GM06990 (cell line): ENCODE data around the gene MED27.

Experiments used
- DNase-seq: peaks from one replicate; pipeline ENCODE4 v3.0.0-alpha.2; 2011; ENCODE audit not compliant: insufficient read length; ENCODE audit errors: extremely low read depth
- H3K27me3 ChIP-seq: replicated peaks from 2 replicates; pipeline ENCODE4 v1.6.0; 2011; ENCODE audit warnings: low read length; ENCODE audit not compliant: control insufficient read depth, insufficient read depth
- H3K36me3 ChIP-seq: 2 replicates; pipeline ENCODE4 v1.5.1; 2011; ENCODE audit warnings: low read length; ENCODE audit not compliant: control insufficient read depth, insufficient read depth
- H3K4me3 ChIP-seq: replicated peaks from 2 replicates; pipeline ENCODE4 v1.5.1; 2011; ENCODE audit warnings: low read depth, mild to moderate bottlenecking, control low read depth, low read length
- TF ChIP-seq, protein P1 (sequence below): IDR thresholded peaks from 2 replicates; pipeline ENCODE4 v1.5.1; 2011; ENCODE audit warnings: low read length, control low read depth, mild to moderate bottlenecking, inconsistent platforms; ENCODE audit not compliant: insufficient read depth, poor library complexity, severe bottlenecking

Gene MED27

DNA sequence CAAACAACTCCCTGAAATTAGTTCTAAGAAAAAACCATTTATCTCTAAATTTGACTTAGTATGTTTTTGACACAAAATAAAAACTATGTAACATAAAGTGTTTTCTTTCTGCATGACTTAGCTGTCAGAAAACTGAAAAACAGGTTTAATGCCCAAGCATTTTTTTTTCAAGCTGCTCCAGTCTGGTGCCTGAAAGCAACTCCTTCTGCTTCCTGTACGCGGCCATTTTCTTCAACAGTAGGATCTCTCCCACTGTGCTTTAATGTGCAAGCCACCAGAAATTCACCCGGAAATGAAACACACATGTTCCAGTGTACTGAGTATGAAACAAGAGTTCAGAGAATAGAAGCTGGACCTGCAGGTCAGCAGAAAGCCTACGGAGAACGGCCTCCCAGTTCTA, 161.2 kb downstream of the MED27 start:
- Histone ChIP-seq H3K27me3 (no peaks in the 10 kb centered on the region), H3K4me3 (no peak overlapping the region), H3K36me3 (no peaks in the 10 kb centered on the region)
- DNase-seq: no peak
- TF ChIP-seq, protein P1, sequence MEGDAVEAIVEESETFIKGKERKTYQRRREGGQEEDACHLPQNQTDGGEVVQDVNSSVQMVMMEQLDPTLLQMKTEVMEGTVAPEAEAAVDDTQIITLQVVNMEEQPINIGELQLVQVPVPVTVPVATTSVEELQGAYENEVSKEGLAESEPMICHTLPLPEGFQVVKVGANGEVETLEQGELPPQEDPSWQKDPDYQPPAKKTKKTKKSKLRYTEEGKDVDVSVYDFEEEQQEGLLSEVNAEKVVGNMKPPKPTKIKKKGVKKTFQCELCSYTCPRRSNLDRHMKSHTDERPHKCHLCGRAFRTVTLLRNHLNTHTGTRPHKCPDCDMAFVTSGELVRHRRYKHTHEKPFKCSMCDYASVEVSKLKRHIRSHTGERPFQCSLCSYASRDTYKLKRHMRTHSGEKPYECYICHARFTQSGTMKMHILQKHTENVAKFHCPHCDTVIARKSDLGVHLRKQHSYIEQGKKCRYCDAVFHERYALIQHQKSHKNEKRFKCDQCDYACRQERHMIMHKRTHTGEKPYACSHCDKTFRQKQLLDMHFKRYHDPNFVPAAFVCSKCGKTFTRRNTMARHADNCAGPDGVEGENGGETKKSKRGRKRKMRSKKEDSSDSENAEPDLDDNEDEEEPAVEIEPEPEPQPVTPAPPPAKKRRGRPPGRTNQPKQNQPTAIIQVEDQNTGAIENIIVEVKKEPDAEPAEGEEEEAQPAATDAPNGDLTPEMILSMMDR: no peak

DNA sequence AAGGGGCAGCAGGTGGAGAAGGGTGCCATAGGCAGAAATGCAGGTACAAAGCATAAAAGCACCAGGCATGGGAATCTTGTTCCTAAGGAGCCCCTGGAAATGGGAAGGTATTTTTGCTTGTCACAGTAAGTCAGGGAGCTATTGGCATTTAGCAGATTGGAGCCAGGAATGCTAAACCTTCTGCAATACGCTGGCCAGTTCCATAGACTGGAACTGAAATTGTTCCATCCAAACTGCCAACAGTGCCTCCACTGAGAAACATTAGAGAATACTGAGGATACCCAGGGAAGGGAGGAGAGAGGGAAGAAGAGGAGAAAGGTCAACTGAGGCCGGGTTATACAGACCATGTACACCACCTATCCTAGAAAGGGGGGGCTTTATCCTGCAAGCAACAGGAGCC, 162.7 kb downstream of the MED27 start:
- no peak for DNase-seq
- Histone ChIP-seq H3K36me3 (no peaks in the 10 kb centered on the region), H3K27me3 (no peaks in the 10 kb centered on the region), H3K4me3 (no peak overlapping the region)
- TF ChIP-seq, protein P1: no peak

DNA sequence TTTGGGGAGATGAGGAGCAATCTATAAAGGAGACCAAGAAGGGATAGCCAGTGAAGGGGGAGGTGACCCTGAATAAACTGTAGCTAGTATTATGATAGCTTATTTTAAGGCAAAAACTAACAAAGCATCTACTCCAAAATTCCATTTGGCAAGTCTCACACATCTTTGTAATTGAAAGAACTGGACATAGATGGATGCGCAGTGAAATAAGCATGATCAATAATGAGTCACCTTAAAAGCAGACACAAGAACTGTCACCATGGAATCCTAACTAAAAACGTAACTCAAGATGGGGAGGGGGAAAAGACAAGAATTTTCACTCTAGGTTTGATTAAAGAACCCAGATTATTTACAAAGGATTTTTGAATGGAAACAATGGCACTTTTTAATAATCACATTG, 164.5 kb downstream of the MED27 start:
- H3K4me3 ChIP-seq: no peak overlapping the region
- TF ChIP-seq, protein P1: no peak
- H3K27me3 ChIP-seq: no peaks in the 10 kb centered on the region
- H3K36me3 ChIP-seq: no peaks in the 10 kb centered on the region
- DNase-seq: no peak

DNA sequence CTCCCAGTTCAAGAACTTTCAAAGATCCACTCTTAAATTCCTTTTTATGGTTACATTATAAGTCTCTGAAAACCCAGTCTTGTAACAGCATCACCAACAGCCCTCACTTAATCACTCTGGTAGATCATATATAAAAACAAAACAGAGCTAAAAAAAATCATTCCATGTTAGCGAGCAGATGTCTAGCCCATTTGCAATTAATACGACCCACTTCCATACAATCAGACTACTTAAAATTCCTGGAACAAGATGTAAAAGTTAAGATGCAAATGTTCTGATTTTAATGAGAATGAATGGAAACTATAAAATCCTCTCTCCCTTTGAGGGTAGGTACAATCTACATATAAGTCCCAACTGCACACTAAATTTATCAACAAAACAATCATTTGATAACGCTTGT, 167.0 kb downstream of the MED27 start:
- DNase-seq: no peak
- H3K36me3 ChIP-seq: no peaks in the 10 kb centered on the region
- TF ChIP-seq, protein P1: no peak
- H3K27me3 ChIP-seq: no peaks in the 10 kb centered on the region
- H3K4me3 ChIP-seq: no peak overlapping the region

DNA sequence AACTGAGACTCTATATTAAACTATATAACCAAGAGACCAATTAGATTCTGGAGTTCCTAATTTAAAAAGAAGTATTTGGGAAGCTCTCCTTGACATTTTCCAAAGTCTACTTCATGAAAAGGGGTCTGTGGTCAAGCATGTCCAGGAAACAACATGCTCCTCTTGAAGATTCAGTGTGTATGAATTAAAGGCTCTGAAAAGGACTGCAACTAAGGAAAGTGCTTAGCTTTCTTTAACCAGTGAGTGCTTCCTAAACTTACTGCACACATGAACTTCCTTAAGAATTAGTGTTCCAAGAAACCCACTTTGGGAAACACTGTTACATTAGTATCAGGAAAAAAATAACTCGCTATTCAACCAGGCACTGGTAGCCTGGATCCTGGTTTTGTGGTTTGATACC, 167.6 kb downstream of the MED27 start:
- DNase-seq: no peak
- H3K4me3 ChIP-seq: no peak overlapping the region
- TF ChIP-seq, protein P1: no peak
- no peaks in the 10 kb centered on the region for H3K36me3 ChIP-seq
- H3K27me3 ChIP-seq: no peaks in the 10 kb centered on the region

DNA sequence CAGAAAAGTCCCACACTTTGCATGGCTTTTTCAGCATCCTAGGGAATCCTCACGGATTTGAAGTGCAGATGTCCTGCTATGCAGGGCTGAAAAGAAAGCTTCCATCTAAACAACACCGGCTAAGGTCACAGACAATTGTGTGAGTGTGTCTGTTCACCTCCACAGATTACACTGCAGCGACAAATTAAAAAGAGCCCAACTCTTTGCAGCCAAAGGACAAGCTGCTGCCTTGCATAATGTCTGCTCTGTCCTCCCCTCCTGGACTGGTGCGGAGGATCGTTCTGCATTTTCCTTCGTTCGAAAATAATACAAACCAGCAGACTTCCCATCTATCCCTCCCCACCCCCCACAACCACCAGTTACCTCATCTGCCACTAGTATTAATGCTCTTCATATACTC, 169.1 kb downstream of the MED27 start:
- no peaks in the 10 kb centered on the region for H3K36me3 ChIP-seq
- TF ChIP-seq, protein P1: no peak

More for the DNA sequence above, 169.1 kb downstream of the MED27 start:
- DNase-seq: no peak
- no peak overlapping the region for H3K4me3 ChIP-seq
- no peaks in the 10 kb centered on the region for H3K27me3 ChIP-seq
